HCT116 (cell line): ENCODE data around the gene DPH3. TPM values are rescaled to one million over a fixed set of nuclear protein-coding genes. Genes with fewer than 3 reads are reported as not detected.
A peak's percentile ranks its signal among the peaks of the same experiment; 100 is the strongest.

Source experiments
- ATAC-seq: fragments of 200-7000 bp; cut with Tn5 transposase; 2 replicates; pipeline ENCODE4 v1.9.1; 2020; ENCODE audit warnings: mild to moderate bottlenecking, moderate library complexity
- BruUV-seq: library from RNA; stranded (reverse); fragments of 400-500 nt; replicated peaks from 2 replicates; lab custom pipeline; 2021; lab: Mats Ljungman, UMichigan
- CTCF ChIA-PET: fragments of 300-600 bp; sonication (Branson Sonifier 250); formaldehyde crosslinking; loops from one replicate; lab custom pipeline; 2021; ENCODE audit warnings: antibody characterized with exemption; lab: Charles Lee
- POLR2A ChIA-PET: fragments of 300-600, 350-600 bp; sonication (Branson Sonifier 250); formaldehyde crosslinking; loops from one replicate; lab custom pipeline; 2021; ENCODE audit warnings: antibody characterized with exemption; lab: Charles Lee
- RAD21 ChIA-PET, 2 experiments: fragments of 300-600 bp; sonication (Branson Sonifier 250); formaldehyde crosslinking; loops; one replicate each; lab custom pipeline; 2023; ENCODE audit warnings: low total read pairs in 2 of 2; ENCODE audit not compliant: uncharacterized antibody in 2 of 2, unreplicated experiment in 2 of 2, low non-redundant PET in 1 of 2; lab: Charles Lee
- DNase-seq: peaks from one replicate; pipeline ENCODE4 v3.0.0-alpha.2; 2010; ENCODE audit warnings: low read depth, low spot score
- H2AFZ ChIP-seq: fragments of 200-600 bp; shearing (Covaris generic), sonication (generic); 2 replicates; pipeline ENCODE4 v1.6.1; 2017; ENCODE audit warnings: low read depth, mixed run types, mixed read lengths, antibody characterized with exemption, low read length; ENCODE audit not compliant: poor library complexity, severe bottlenecking
- H3K27ac ChIP-seq: 2 replicates; pipeline ENCODE4 v1.5.1; 2012; ENCODE audit warnings: low read depth, low read length
- H3K27me3 ChIP-seq: fragments of 200-600 bp; sonication (generic); 2 replicates; pipeline ENCODE4 v1.6.1; 2016; ENCODE audit warnings: mixed run types, low read length, mixed read lengths; ENCODE audit not compliant: insufficient read depth
- H3K36me3 ChIP-seq, 2 experiments: fragments of 200-500 bp in 1 of 2; fragments of 200-600 bp in 1 of 2; sonication (Bioruptor generic) in 1 of 2; sonication (generic) in 1 of 2; 2 replicates each; pipeline versions ENCODE4 v1.5.1 to v1.6.1; 2014 to 2016; ENCODE audit warnings: low read length in 2 of 2, inconsistent platforms in 1 of 2, mixed read lengths in 1 of 2, mixed run types in 1 of 2; ENCODE audit not compliant: insufficient read depth in 2 of 2, control insufficient read depth in 1 of 2
- H3K4me1 ChIP-seq, 2 experiments: fragments of 200-600 bp in 1 of 2; sonication (generic) in 1 of 2; 2 replicates each; pipeline versions ENCODE4 v1.5.1 to v1.6.1; 2012 to 2017; ENCODE audit warnings: low read length in 2 of 2, inconsistent platforms in 1 of 2, mild to moderate bottlenecking in 1 of 2, mixed read lengths in 1 of 2, mixed run types in 1 of 2, moderate library complexity in 1 of 2; ENCODE audit not compliant: insufficient read depth in 2 of 2, control insufficient read depth in 1 of 2
- H3K4me2 ChIP-seq: fragments of 200-600 bp; sonication (generic); 2 replicates; pipeline ENCODE4 v1.6.1; 2017; ENCODE audit warnings: mixed run types, low read length, mixed read lengths
- H3K4me3 ChIP-seq, 2 experiments: fragments of 200-600 bp in 1 of 2; sonication (generic) in 1 of 2; replicated peaks in 1 of 2; 2 replicates each; pipeline ENCODE4 v1.5.1; 2011 to 2016; ENCODE audit warnings: low read length in 2 of 2, control low read depth in 1 of 2, low read depth in 1 of 2, mild to moderate bottlenecking in 1 of 2, mixed read lengths in 1 of 2, mixed run types in 1 of 2
- H3K79me2 ChIP-seq: fragments of 200-600 bp; sonication (generic); 2 replicates; pipeline ENCODE4 v1.6.1; 2017; ENCODE audit warnings: mild to moderate bottlenecking, mixed run types, low read length, moderate library complexity, mixed read lengths; ENCODE audit not compliant: insufficient read depth
- H3K9ac ChIP-seq: fragments of 200-600 bp; sonication (generic); 2 replicates; pipeline ENCODE4 v1.6.1; 2016; ENCODE audit warnings: low read length, mixed read lengths
- H3K9me2 ChIP-seq: fragments of 200-600 bp; sonication (generic), shearing (Covaris generic); 2 replicates; pipeline ENCODE4 v1.6.1; 2017; ENCODE audit warnings: mixed run types, mild to moderate bottlenecking, moderate library complexity; ENCODE audit not compliant: insufficient read depth
- H3K9me3 ChIP-seq, 2 experiments: fragments of 200-500 bp in 1 of 2; fragments of 200-600 bp in 1 of 2; sonication (Bioruptor generic) in 1 of 2; sonication (generic) in 1 of 2; 2 replicates each; pipeline ENCODE4 v1.6.1; 2014 to 2017; ENCODE audit warnings: low read length in 2 of 2, mixed read lengths in 2 of 2, inconsistent platforms in 1 of 2, low read depth in 1 of 2, mild to moderate bottlenecking in 1 of 2, mixed run types in 1 of 2, moderate library complexity in 1 of 2; ENCODE audit not compliant: control insufficient read depth in 1 of 2, insufficient read depth in 1 of 2
- H4K20me1 ChIP-seq: fragments of 200-600 bp; sonication (generic), shearing (Covaris generic); 2 replicates; pipeline ENCODE4 v1.6.1; 2017; ENCODE audit warnings: mixed run types, mild to moderate bottlenecking, moderate library complexity; ENCODE audit not compliant: insufficient read depth
- ATF3 ChIP-seq: IDR thresholded peaks from 2 replicates; pipeline ENCODE4 v1.6.1; 2012
- CEBPB ChIP-seq: IDR thresholded peaks from 2 replicates; pipeline ENCODE4 v1.6.1; 2012; ENCODE audit warnings: low read depth
- CTCF ChIP-seq, 3 experiments: fragments of 200-600 bp in 1 of 3; sonication (generic) in 1 of 3; IDR thresholded peaks in 2 of 3; conservative IDR thresholded peaks in 1 of 3; 2 replicates each; pipeline ENCODE4 v1.5.1; 2012 to 2017; ENCODE audit warnings: low read depth in 2 of 3, low read length in 2 of 3, antibody characterized with exemption in 1 of 3, borderline replicate concordance in 1 of 3, control low read depth in 1 of 3, mild to moderate bottlenecking in 1 of 3, mixed read lengths in 1 of 3, mixed run types in 1 of 3, moderate library complexity in 1 of 3; ENCODE audit not compliant: insufficient read depth in 1 of 3
- EGR1 ChIP-seq: IDR thresholded peaks from 2 replicates; pipeline ENCODE4 v1.6.1; 2012; ENCODE audit warnings: low read depth
- MAX ChIP-seq: IDR thresholded peaks from 2 replicates; pipeline ENCODE4 v1.6.1; 2012
- POLR2AphosphoS5 ChIP-seq: IDR thresholded peaks from 2 replicates; pipeline ENCODE4 v1.6.1; 2011; ENCODE audit warnings: mild to moderate bottlenecking, low read depth, low read length, moderate library complexity
- RAD21 ChIP-seq: IDR thresholded peaks from 2 replicates; pipeline ENCODE4 v1.6.1; 2012; ENCODE audit warnings: low read depth, mild to moderate bottlenecking
- SP1 ChIP-seq: IDR thresholded peaks from 2 replicates; pipeline ENCODE4 v1.6.1; 2012; ENCODE audit warnings: low read depth
- TCF7L2 ChIP-seq: IDR thresholded peaks from 2 replicates; pipeline ENCODE4 v1.7.0; 2011; ENCODE audit warnings: borderline replicate concordance, inconsistent platforms; ENCODE audit not compliant: insufficient read depth, insufficient read length; ENCODE audit errors: extremely low read depth
- ZBTB33 ChIP-seq: IDR thresholded peaks from 2 replicates; pipeline ENCODE4 v1.6.1; 2011; ENCODE audit warnings: mild to moderate bottlenecking, low read length, moderate library complexity; ENCODE audit not compliant: insufficient replicate concordance; ENCODE audit errors: extremely low read depth
- intact Hi-C: fragments of 100-400 bp; cut with micrococcal nuclease; formaldehyde crosslinking; loops from 2 replicates; pipeline ENCODE4 v1.10.0; 2022
- total RNA-seq: library from RNA; stranded (reverse); gene quantifications from one replicate; pipeline ENCODE4 v1.2.1, GENCODE V29; 2021; ENCODE audit not compliant: unreplicated experiment

Gene DPH3
- total RNA-seq, 1 experiment from 2014 or later = 13.8 TPM

GRCh38 chr3:16231983-16232382 lies 32.8 kb downstream of the DPH3 start:
- no peaks in the 10 kb centered on the region for H3K4me1 ChIP-seq
- H3K36me3 ChIP-seq = no peaks in the 10 kb centered on the region
- H3K9me3 ChIP-seq = no peaks in the 10 kb centered on the region
- intact Hi-C loops = no loop called here
- ChIA-PET RAD21 (interaction anchor here in 1 of 2 experiments (0.7 kb wide), 1 partner anchor 37 kb away, joined by 4 read pairs; no protein-coding TSS in a partner anchor), POLR2A (no interaction called here), CTCF (no interaction called here)
- no peaks in the 10 kb centered on the region for H3K79me2 ChIP-seq
- no TSS peak for BruUV-seq
- peak; percentile 67 for ATAC-seq
- no peak overlapping the region for H3K9ac ChIP-seq
- TF ChIP-seq MAX (no peak), RAD21 (no peak), CTCF (IDR thresholded peaks at IDR 0.05 in 2 of 3, conservative IDR thresholded peaks at IDR 0.05 in 1 of 3; ENCODE audit: borderline replicate concordance in 1 of 3, insufficient read depth in 1 of 3, low read depth in 2 of 3, low read length in 2 of 3) (no peak), ATF3 (no peak), SP1 (no peak), CEBPB (no peak), TCF7L2 (no peak)
- H3K9me2 ChIP-seq = no peaks in the 10 kb centered on the region
- DNase-seq = no peak
- H3K27me3 ChIP-seq = no peaks in the 10 kb centered on the region
- no peak overlapping the region for H2AFZ ChIP-seq
- H3K4me3 ChIP-seq = no peak overlapping the region
- H3K4me2 ChIP-seq = no peak overlapping the region
- H4K20me1 ChIP-seq = no peaks in the 10 kb centered on the region
- H3K27ac ChIP-seq = no peak overlapping the region

GRCh38 chr3:16229681-16230080 lies 35.1 kb downstream of the DPH3 start:
- Histone ChIP-seq H3K9me3 (no peaks in the 10 kb centered on the region), H4K20me1 (no peaks in the 10 kb centered on the region), H3K79me2 (no peaks in the 10 kb centered on the region), H3K4me3 (no peak overlapping the region), H3K4me2 (no peak overlapping the region), H3K27ac (no peak overlapping the region), H3K27me3 (no peaks in the 10 kb centered on the region), H3K9me2 (no peaks in the 10 kb centered on the region), H3K36me3 (no peaks in the 10 kb centered on the region), H2AFZ (no peak overlapping the region), H3K4me1 (no peaks in the 10 kb centered on the region), H3K9ac (no peak overlapping the region)
- no peak for DNase-seq
- no TSS peak for BruUV-seq
- ChIA-PET RAD21 (no interaction called here), CTCF (no interaction called here), POLR2A (no interaction called here)
- TF ChIP-seq SP1 (no peak), ZBTB33 (no peak), EGR1 (no peak), POLR2AphosphoS5 (no peak), TCF7L2 (no peak)
- no peak for ATAC-seq
- intact Hi-C loops = no loop called here
